OCI-LY7 (cell line): Measurements from ENCODE around the gene AP3M1. TPM values are rescaled to one million over a fixed set of nuclear protein-coding genes. Genes with fewer than 3 reads are reported as not detected.

Experiments
- BruUV-seq: library from RNA; stranded (reverse); fragments of 400-500 nt; replicated peaks from 2 replicates; lab custom pipeline; 2021; lab: Mats Ljungman, UMichigan
- CTCF ChIA-PET: fragments of 300-600 bp; sonication (Branson Sonifier 250); formaldehyde crosslinking; loops from one replicate; lab custom pipeline; 2022; ENCODE audit warnings: antibody characterized with exemption; ENCODE audit not compliant: unreplicated experiment; lab: Charles Lee
- POLR2A ChIA-PET: fragments of 300-600 bp; sonication (Branson Sonifier 250); formaldehyde crosslinking; loops from one replicate; lab custom pipeline; 2022; ENCODE audit warnings: antibody characterized with exemption; lab: Charles Lee
- DNase-seq: peaks from one replicate; pipeline ENCODE4 v3.0.0-alpha.2; 2015; ENCODE audit warnings: low spot score
- H2AFZ ChIP-seq: fragments of 200-600 bp; sonication (generic), shearing (Covaris generic); 2 replicates; pipeline ENCODE4 v1.6.1; 2014; ENCODE audit warnings: mild to moderate bottlenecking, antibody characterized with exemption, low read length, moderate library complexity
- H3K27ac ChIP-seq: fragments of 200-600 bp; sonication (generic); 2 replicates; pipeline ENCODE4 v1.5.1; 2014; ENCODE audit warnings: mixed run types, low read depth, mild to moderate bottlenecking, moderate library complexity, low read length, inconsistent platforms; ENCODE audit not compliant: poor library complexity, severe bottlenecking
- H3K36me3 ChIP-seq: fragments of 200-600 bp; sonication (generic); 2 replicates; pipeline ENCODE4 v1.6.1; 2014; ENCODE audit warnings: mild to moderate bottlenecking, antibody characterized with exemption, low read length, moderate library complexity, mixed read lengths; ENCODE audit not compliant: insufficient read depth
- H3K4me1 ChIP-seq: fragments of 200-600 bp; sonication (generic); 2 replicates; pipeline ENCODE4 v1.5.1; 2014; ENCODE audit warnings: mild to moderate bottlenecking, low read length; ENCODE audit not compliant: insufficient read depth, poor library complexity, severe bottlenecking
- H3K4me2 ChIP-seq: fragments of 200-600 bp; sonication (generic); 2 replicates; pipeline ENCODE4 v1.6.1; 2014; ENCODE audit warnings: mild to moderate bottlenecking, low read length
- H3K4me3 ChIP-seq: fragments of 200-600 bp; sonication (generic); 2 replicates; pipeline ENCODE4 v1.5.1; 2014; ENCODE audit warnings: mild to moderate bottlenecking, low read depth, low read length; ENCODE audit not compliant: poor library complexity, severe bottlenecking
- H3K79me2 ChIP-seq: fragments of 200-600 bp; sonication (generic); 2 replicates; pipeline ENCODE4 v1.6.1; 2016; ENCODE audit warnings: low read depth, mild to moderate bottlenecking, low read length, moderate library complexity, mixed read lengths; ENCODE audit not compliant: insufficient read depth
- H3K9me2 ChIP-seq: fragments of 200-600 bp; sonication (generic); 2 replicates; pipeline ENCODE4 v1.6.1; 2016; ENCODE audit warnings: mild to moderate bottlenecking, low read length, mixed read lengths; ENCODE audit not compliant: insufficient read depth
- H3K9me3 ChIP-seq: fragments of 200-600 bp; sonication (generic); 2 replicates; pipeline ENCODE4 v1.6.1; 2014; ENCODE audit warnings: mild to moderate bottlenecking, mixed run types, low read length, mixed read lengths
- H4K20me1 ChIP-seq: fragments of 200-600 bp; sonication (generic); 2 replicates; pipeline ENCODE4 v1.6.1; 2014; ENCODE audit warnings: mild to moderate bottlenecking, antibody characterized with exemption, low read length, moderate library complexity, mixed read lengths; ENCODE audit not compliant: insufficient read depth
- CTCF ChIP-seq: fragments of 200-600 bp; sonication (generic); conservative IDR thresholded peaks from 2 replicates; pipeline ENCODE4 v1.5.1; 2014; ENCODE audit warnings: mild to moderate bottlenecking, antibody characterized with exemption, low read length, moderate library complexity, mixed read lengths
- EZH2phosphoT487 ChIP-seq: fragments of 200-600 bp; sonication (generic); IDR thresholded peaks from 2 replicates; pipeline ENCODE4 v1.6.1; 2018; ENCODE audit warnings: low read depth, borderline replicate concordance, mild to moderate bottlenecking, mixed run types, antibody characterized with exemption, low read length, moderate library complexity, mixed read lengths
- intact Hi-C: fragments of 100-400 bp; cut with micrococcal nuclease; formaldehyde crosslinking; loops from one replicate; pipeline ENCODE4 v1.10.0; 2022; ENCODE audit not compliant: unreplicated experiment
- total RNA-seq, 2 experiments: library from RNA; depleted of rRNA in 1 of 2; stranded (reverse); fragments of >200 nt in 1 of 2; shearing (Covaris generic) in 1 of 2; gene quantifications; 2 replicates each; pipeline ENCODE4 v1.2.3, GENCODE V29; 2014 to 2022

AP3M1 gene
- total RNA-seq, 2 experiments from 2014 or later, result 35.5 to 54.2 TPM

DNA sequence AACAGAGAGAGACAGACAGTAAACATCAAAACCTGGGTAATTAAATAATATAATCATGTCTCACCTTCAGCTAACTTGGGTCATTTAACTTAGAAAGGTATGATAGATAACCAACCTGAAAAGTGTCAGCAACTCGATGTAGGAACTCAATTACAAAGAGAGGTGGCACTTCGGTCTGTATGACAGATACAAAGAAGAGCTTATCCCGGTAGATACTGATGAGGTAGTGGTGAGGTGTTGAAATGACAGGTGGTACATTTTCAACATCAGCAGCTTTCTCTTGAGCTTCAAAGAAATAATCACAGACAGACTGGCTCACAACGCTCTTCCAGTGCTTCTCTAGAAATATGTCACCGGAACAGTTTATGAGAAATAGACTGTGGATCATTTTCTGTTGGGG lies 12.6 kb downstream of the AP3M1 start:
- TF ChIP-seq CTCF (no peak), EZH2phosphoT487 (no peak)
- ChIA-PET CTCF (no interaction called here), POLR2A (interaction anchor here (0.9 to 1.2 kb wide), 3 partner anchors 12 to 235 kb away, joined by 4 to 5 read pairs (median 5); no protein-coding TSS in a partner anchor)
- Histone ChIP-seq H3K4me3 (no peak overlapping the region), H3K9me3 (no peaks in the 10 kb centered on the region), H3K9me2 (no peaks in the 10 kb centered on the region), H3K79me2 (peaks cover 12% of the 10 kb centered on the region; the same call in 1 of the 2 replicates), H2AFZ (no peak overlapping the region), H3K4me1 (no peaks in the 10 kb centered on the region), H4K20me1 (no peaks in the 10 kb centered on the region), H3K4me2 (no peak overlapping the region), H3K27ac (no peak overlapping the region), H3K36me3 (peaks cover 73% of the 10 kb centered on the region)
- DNase-seq, result no peak
- no TSS peak for BruUV-seq
- intact Hi-C loops, result no loop called here

GRCh38 chr10:74135452-74135851 lies 15.2 kb downstream of the AP3M1 start:
- no peaks in the 10 kb centered on the region for H3K4me1 ChIP-seq
- peaks cover 86% of the 10 kb centered on the region for H3K36me3 ChIP-seq
- no peaks in the 10 kb centered on the region for H4K20me1 ChIP-seq
- DNase-seq, result no peak
- intact Hi-C loops, result no loop called here
- peaks cover 4% of the 10 kb centered on the region; the same call in 1 of the 2 replicates for H3K79me2 ChIP-seq
- TF ChIP-seq CTCF (no peak), EZH2phosphoT487 (no peak)
- H3K9me2 ChIP-seq, result no peaks in the 10 kb centered on the region
- H3K4me2 ChIP-seq, result no peak overlapping the region
- no peak overlapping the region for H3K27ac ChIP-seq
- ChIA-PET POLR2A (interaction anchor here (0.6 kb wide), 1 partner anchor 14 kb away, joined by 4 read pairs; no protein-coding TSS in a partner anchor), CTCF (no interaction called here)
- no peaks in the 10 kb centered on the region for H3K9me3 ChIP-seq
- H3K4me3 ChIP-seq, result no peak overlapping the region
- H2AFZ ChIP-seq, result no peak overlapping the region
- no TSS peak for BruUV-seq
